HG03039 (cell line): ENCODE results near the gene PMPCA.
A peak's percentile ranks its signal among the peaks of the same experiment; 100 is the strongest.

Experiments used
- ATAC-seq: cut with Tn5 transposase; IDR thresholded peaks from one replicate; pipeline ENCODE4 v1.9.1; 2021; ENCODE audit warnings: mild to moderate bottlenecking, moderate library complexity; ENCODE audit not compliant: unreplicated experiment

The PMPCA gene

GRCh38 chr9:136433043-136433715 is 22.7 kb downstream of the PMPCA start:
- no peak for ATAC-seq

GRCh38 chr9:136433849-136434579 is 23.6 kb downstream of the PMPCA start:
- ATAC-seq, result no peak

GRCh38 chr9:136434580-136435169 is 24.2 kb downstream of the PMPCA start:
- ATAC-seq, result no peak

GRCh38 chr9:136436055-136436634 is 25.7 kb downstream of the PMPCA start:
- ATAC-seq, result no peak

GRCh38 chr9:136437430-136437829 is 27.0 kb downstream of the PMPCA start:
- ATAC-seq, result no peak

GRCh38 chr9:136437839-136438547 is 27.5 kb downstream of the PMPCA start:
- ATAC-seq, result no peak

GRCh38 chr9:136438548-136439480 is 28.4 kb downstream of the PMPCA start:
- peak; percentile 32 for ATAC-seq

- ATAC-seq, result peak; percentile 42
These were observed 29.3 kb downstream of the PMPCA start, which contains the start of gene INPP5E for GRCh38 chr9:136439481-136440408. TSS of gene INPP5E (minus strand) at chr9:136439845. CDS start at chr9:136439419, 426 bp downstream.

- ATAC-seq, result no peak
These were observed 30.8 kb downstream of the PMPCA start for GRCh38 chr9:136441191-136441680.

GRCh38 chr9:136441681-136442245 is 31.3 kb downstream of the PMPCA start:
- ATAC-seq, result no peak

- ATAC-seq, result no peak
These were observed 31.8 kb downstream of the PMPCA start for GRCh38 chr9:136442265-136442664.

- ATAC-seq, result no peak
These were observed 32.6 kb downstream of the PMPCA start for GRCh38 chr9:136443087-136443486.

- no peak for ATAC-seq
These were observed 33.2 kb downstream of the PMPCA start for GRCh38 chr9:136443687-136444086.

GRCh38 chr9:136444102-136444501 is 33.6 kb downstream of the PMPCA start:
- no peak for ATAC-seq

GRCh38 chr9:136445799-136446198 is 35.3 kb downstream of the PMPCA start:
- ATAC-seq, result no peak

- no peak for ATAC-seq
These were observed 36.8 kb downstream of the PMPCA start for GRCh38 chr9:136447173-136447778.

- ATAC-seq, result no peak
These were observed 38.2 kb downstream of the PMPCA start for GRCh38 chr9:136448655-136449054.
